Astrocyte of the cerebellum (primary cell): Measurements from ENCODE around the gene MAPT.

Experiments
- DNase-seq: peaks from one replicate; pipeline ENCODE4 v3.0.0-alpha.2; 2011; ENCODE audit warnings: low read depth
- H3K4me3 ChIP-seq: 2 replicates; pipeline ENCODE4 v1.5.1; 2011; ENCODE audit warnings: mild to moderate bottlenecking, low read depth, low read length, moderate library complexity
- in situ Hi-C: cut with HindIII; loops from 2 replicates; pipeline ENCODE4 v1.10.0; 2017; ENCODE audit warnings: low sequenced_read_pairs
- TF ChIP-seq, protein P1 (sequence below): IDR thresholded peaks from 2 replicates; pipeline ENCODE4 v1.5.1; 2012; ENCODE audit warnings: low read length, low read depth, moderate library complexity, mild to moderate bottlenecking; ENCODE audit errors: missing control alignments

The MAPT gene

DNA sequence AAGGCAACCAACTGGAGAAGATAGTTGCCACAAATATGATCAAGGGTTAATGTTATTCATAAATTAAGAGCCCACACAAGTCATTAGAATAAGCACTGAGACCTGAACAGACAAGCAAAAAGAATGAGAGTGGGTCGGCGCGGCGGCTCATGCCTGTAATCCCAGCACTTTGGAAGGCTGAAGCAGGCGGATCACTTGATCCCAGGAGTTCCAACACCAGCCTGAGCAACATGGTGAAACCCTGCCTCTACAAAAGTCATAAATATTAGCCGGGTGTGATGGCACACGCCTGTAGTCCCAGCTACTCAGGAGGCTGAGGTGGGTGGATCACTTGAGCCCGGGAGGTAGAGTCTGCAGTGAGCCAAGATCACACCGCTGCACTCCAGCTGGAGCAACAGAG, 64.0 kb downstream of the MAPT start:
- TF ChIP-seq, protein P1, sequence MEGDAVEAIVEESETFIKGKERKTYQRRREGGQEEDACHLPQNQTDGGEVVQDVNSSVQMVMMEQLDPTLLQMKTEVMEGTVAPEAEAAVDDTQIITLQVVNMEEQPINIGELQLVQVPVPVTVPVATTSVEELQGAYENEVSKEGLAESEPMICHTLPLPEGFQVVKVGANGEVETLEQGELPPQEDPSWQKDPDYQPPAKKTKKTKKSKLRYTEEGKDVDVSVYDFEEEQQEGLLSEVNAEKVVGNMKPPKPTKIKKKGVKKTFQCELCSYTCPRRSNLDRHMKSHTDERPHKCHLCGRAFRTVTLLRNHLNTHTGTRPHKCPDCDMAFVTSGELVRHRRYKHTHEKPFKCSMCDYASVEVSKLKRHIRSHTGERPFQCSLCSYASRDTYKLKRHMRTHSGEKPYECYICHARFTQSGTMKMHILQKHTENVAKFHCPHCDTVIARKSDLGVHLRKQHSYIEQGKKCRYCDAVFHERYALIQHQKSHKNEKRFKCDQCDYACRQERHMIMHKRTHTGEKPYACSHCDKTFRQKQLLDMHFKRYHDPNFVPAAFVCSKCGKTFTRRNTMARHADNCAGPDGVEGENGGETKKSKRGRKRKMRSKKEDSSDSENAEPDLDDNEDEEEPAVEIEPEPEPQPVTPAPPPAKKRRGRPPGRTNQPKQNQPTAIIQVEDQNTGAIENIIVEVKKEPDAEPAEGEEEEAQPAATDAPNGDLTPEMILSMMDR, result no peak
- no peak for DNase-seq
- in situ Hi-C loops, result no loop called here
- no peak overlapping the region for H3K4me3 ChIP-seq

DNA sequence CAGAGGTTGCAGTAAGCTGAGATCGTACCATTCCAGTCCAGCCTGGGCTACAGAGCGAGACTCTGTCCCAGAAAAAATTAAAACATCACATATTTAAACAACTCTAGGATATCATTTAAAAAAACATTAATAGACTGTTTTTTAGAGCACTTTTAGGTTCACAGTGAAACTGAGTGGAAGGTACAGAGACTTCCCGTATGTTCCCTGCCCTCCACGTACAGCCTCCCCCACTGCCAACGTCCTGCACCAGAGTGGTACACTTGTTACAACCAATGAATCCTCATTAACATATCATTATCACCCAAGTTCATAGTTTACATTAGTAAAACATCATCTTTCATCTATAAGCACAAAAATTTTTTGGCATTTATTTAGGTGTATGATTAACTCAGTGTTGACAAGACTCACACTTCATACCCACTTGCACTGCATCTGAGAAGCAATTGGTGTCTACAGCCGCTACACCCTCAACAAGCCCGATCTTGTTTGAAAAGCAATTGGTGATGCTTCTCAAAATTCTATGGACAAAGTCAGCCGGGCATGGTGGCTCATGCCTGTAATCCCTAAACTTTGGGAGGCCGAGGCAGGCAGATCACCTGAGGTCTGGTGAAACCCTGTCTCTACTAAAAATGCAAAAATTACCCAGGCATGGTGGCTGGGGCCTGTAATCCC, 64.8 kb downstream of the MAPT start:
- DNase-seq, result no peak
- no peak overlapping the region for H3K4me3 ChIP-seq
- TF ChIP-seq, protein P1, result no peak
- in situ Hi-C loops, result no loop called here

DNA sequence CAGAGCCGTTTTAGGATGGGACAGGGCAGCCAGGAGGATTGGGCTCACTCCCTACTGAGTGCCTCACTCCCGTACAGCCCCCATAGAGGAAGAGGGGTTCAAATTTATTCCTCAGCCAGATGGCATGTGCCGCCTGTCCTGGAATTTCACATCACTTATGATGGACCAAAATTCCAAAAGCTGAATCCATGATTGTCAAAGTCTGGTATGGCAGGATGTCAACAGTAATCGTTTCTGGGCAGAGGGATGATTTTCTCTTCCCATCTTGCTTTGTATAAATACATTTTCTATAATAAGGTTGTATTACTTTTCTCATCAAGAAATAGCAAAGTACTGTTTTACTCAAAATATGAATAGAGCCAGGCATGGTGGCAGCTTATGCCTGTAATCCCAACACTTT, 66.0 kb downstream of the MAPT start:
- H3K4me3 ChIP-seq, result no peak overlapping the region
- no peak for DNase-seq
- in situ Hi-C loops, result no loop called here
- TF ChIP-seq, protein P1, result no peak

DNA sequence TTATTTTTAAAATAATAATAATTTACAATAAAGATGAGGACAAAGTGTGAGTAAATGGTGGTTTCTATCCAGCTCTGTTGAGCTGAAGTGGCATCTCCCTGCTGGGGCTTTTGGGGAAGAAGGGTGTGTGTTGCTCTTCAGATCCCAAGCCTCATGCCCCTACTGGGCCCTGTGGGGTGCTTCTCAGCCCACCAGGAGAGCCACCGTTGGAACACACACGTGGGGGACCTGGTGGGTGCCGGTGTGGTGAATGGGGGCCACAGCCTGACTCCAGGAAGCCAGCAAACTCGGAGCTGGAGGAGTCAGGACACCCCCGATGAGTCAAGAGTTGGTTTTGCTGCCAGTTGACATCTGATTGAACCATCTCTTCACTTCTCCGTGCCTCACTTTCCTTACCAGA, 66.9 kb downstream of the MAPT start:
- no peak overlapping the region for H3K4me3 ChIP-seq
- in situ Hi-C loops, result no loop called here
- DNase-seq, result no peak
- TF ChIP-seq, protein P1, result no peak

DNA sequence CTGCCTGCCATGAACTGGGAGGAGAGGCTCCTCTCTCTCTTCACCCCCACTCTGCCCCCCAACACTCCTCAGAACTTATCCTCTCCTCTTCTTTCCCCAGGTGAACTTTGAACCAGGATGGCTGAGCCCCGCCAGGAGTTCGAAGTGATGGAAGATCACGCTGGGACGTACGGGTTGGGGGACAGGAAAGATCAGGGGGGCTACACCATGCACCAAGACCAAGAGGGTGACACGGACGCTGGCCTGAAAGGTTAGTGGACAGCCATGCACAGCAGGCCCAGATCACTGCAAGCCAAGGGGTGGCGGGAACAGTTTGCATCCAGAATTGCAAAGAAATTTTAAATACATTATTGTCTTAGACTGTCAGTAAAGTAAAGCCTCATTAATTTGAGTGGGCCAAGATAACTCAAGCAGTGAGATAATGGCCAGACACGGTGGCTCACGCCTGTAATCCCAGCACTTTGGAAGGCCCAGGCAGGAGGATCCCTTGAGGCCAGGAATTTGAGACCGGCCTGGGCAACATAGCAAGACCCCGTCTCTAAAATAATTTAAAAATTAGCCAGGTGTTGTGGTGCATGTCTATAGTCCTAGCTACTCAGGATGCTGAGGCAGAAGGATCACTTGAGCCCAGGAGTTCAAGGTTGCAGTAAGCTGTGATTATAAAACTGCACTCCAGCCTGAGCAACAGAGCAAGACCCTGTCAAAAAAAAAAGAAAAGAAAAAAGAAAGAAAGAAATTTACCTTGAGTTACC, 68.0 kb downstream of the MAPT start:
- in situ Hi-C loops, result no loop called here
- TF ChIP-seq, protein P1, result no peak
- no peak overlapping the region for H3K4me3 ChIP-seq
- DNase-seq, result no peak

DNA sequence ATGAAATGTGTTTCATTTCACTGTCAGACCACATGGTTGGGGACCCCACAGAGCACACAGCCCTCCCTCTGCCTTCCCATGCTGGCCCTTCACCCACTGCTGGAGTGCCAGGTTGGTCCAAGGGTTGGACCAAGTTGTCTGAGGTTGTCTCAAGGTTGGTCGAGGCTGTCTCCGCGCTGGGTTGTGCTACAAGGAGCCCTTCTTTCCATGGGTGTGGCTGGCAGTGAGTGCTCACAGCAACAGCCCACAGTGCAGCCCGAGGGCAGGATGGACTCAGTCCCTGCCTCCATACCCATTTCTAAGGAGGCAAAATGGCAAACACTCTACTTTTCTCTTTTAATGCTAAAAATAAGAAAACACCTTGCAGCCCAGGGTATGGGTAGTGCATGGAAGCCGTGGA, 68.9 kb downstream of the MAPT start:
- H3K4me3 ChIP-seq, result no peak overlapping the region
- DNase-seq, result no peak
- in situ Hi-C loops, result no loop called here
- TF ChIP-seq, protein P1, result no peak
